Measurements from ENCODE around the gene VAV2.

The VAV2 gene

DNA sequence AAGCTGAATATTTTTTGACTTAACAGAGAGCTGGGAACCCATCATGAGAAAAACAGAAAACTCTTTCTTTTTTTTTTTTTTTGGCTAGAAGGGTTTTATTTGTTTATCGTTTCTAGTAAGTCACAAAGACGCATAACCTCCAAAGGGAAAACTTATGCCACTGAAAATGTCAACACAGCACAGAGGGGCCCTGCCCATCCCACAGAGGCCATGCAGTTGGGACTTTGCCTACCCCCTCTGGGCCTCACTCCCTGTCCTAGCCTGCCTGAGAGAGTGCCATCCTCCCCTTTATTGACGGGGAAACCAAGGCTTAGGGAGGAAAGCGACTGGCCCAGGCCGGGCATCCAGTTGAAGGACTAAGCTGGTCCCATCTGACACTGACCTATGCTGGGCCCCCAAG, 74.7 kb downstream of the VAV2 start:
- TF ChIP-seq CTCF (IDR thresholded peaks at IDR 0.05), result no peak

DNA sequence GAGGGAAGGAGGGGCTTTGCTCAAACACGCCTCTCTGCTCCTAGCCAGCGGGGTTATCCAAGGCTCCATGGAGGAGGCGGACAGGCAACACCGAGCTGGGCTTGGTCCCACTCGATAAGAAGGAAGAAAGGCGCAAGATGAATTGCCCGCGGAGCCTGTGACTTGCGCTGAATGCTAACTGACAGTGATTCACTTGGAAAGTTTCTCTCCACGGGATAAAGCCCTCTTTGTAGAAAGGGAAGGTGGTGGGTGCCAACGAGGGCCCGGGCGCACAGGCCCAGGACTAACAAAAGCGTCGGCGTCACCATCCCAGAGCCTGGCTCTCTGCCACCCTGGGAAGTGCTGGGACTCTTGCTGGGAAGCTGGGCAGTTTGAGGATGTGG, 76.0 kb downstream of the VAV2 start:
- no peak for TF ChIP-seq CTCF (IDR thresholded peaks at IDR 0.05)

- no peak for TF ChIP-seq CTCF (IDR thresholded peaks at IDR 0.05)
Measured at GRCh38 chr9:133915534-133916158, 76.5 kb downstream of the VAV2 start.

DNA sequence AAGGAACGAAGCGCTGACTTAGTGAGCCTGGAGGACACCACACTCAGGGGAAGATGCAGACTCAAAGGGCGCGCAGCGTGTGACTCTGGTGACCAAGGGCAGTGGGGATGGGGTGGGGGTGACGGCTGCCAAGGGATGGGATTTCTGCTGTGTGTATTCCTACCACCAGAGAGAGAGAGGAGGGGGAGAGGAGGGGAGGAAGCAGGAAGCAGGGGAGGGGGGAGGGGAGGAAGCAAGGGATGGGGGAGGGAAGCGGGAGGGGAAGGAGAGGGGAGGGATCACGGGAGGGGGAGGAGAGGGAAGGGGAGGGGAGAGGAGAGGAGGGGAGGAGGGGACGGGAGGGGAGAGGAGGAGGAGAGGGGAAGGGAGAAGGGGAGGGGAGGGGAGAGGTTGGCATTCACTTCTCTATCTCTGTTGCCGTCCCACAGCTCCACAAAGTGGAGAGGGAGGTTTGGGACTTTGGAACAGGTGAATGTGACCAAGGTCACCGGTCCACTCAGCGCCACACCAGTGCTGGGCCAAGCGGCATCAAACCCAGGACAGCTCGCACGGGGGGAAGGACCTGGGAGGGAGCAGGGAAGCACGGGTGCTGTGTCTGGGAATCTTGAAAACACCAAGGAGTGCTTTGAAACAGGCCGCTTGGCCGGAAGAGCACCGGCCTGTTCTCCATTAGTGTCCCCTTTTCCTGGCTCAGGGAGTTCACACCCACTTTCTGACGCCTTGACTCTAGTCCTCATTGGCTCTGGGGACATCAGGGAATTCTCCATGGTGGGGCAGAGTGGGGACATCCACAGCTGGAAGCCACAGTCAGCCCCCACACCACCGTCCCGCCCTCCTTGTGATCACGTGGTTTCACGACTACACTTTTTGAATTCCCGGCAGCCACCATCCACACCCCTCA, 77.4 kb downstream of the VAV2 start:
- TF ChIP-seq CTCF (IDR thresholded peaks at IDR 0.05), result no peak

GRCh38 chr9:133913571-133914369, 78.4 kb downstream of the VAV2 start:
- TF ChIP-seq CTCF (IDR thresholded peaks at IDR 0.05), result no peak

GRCh38 chr9:133910855-133911514, 81.1 kb downstream of the VAV2 start:
- no peak for TF ChIP-seq CTCF (IDR thresholded peaks at IDR 0.05)
